Activated T-helper 1 cell treated with anti-CD3 and anti-CD28 coated beads, Interleukin-2, amount 50 U/mL, for 16 hours (primary cell): ENCODE results near the gene NCS1.
"Not testable (repeated sequence)": the region's sequence is repeated elsewhere in the genome, so short reads cannot be mapped to it uniquely, and the experiment has no call there.

ENCODE experiments used
- DNase-seq, 2 donors: peaks; one replicate each; pipeline ENCODE4 v3.0.0-alpha.2; 2020; ENCODE audit warnings: low read depth in 1 of 2, low spot score in 1 of 2

The NCS1 gene

DNA sequence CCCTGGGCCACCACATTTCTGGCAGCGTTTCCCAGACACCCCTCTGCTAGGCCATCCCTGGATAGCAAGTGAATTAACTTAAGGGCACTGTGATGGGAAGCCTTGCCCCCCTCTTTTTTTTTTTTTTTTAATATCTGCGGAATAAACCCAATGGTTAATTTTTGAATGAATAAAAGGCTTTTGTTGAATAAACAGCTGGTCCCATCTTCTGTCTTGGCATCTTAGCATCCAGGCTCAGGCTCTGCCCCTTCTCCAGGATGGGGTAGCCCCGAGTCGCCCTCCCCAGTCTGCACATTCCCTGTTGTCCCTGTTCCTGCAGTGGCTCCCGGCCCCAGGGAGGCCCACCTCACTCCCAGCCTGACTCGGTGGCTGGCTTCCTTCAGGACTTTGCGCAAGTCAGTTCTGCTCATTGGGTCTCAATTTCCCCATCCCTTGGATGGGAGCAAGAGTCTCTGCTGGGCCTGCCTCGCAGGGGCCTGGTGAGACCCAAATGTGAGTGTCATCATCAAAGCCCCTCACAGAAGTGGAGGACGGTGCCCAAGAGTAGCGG lies 64.3 kb downstream of the NCS1 start:
- no peak for DNase-seq

DNA sequence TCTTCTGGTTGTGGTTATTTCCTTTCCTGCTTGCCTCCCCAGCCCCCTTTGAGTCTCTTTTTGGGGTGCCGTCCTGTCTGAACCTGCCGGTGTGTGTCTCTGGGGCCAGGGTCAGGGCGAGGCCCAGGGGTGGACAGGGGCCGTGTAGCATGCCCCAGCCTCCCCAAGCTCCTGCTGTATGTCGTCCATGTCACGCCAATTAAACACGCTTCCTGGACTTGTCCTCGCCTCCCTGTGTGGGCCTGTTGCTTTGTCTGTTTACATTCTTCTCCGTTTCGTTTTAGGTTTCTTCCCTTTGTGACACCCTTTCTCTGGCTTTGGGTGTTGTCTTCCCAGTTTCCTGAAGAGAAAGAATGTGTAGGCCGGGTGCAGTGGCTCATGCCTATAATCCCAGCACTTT lies 64.9 kb downstream of the NCS1 start:
- DNase-seq: no peak

DNA sequence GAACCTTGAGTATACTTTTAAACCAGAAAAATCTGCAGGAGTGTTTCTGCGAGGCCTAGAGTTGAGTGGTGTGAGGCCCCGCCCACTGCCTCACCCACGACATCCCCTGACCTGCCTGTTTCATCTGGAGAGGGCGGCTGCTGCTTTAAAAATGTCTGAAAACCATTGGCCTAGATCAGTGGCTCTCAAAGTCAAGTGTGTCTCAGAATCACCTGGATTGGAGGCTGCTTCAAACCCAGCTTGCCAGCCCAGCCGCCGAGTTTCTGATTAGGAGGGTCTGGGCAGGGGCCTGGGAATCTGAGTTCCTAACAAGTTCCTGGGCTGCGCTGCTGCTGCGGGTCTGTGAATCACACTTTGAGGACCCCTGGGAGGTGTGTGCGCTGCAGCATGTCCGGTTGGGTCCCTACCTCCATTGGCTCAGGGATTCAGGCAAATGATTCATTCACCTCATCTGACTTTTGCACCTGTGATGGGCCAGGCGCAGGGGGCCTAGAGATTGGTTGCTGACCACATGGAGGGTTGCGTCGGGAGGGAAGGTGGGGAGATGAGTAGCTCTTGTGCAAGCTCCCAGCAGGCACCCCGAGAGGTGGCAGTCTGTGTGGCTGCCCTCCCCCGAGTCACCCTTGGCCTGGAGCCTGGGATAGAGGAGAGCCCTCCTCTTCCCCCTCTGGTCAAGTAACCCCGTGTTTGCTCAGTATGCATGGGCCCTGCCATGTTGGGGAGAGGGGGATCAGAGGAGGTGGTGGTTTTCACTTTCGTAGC lies 65.7 kb downstream of the NCS1 start:
- DNase-seq: no peak

DNA sequence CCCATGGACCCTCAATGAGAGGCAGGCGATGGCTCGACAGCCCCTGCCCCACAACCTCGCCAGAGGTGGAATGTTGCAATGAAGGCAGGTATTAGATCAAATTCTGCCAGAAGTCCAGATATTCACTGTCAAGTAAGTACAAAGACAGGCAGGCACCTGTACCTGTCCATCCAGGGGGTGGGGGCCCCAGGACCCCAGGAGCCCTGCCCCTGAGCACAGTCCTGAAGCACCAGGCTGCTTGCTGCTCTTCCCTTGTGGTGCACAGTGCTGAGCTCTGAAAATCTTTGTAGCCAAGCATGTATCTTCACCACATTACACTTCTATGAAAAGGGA lies 67.1 kb downstream of the NCS1 start:
- no peak for DNase-seq

DNA sequence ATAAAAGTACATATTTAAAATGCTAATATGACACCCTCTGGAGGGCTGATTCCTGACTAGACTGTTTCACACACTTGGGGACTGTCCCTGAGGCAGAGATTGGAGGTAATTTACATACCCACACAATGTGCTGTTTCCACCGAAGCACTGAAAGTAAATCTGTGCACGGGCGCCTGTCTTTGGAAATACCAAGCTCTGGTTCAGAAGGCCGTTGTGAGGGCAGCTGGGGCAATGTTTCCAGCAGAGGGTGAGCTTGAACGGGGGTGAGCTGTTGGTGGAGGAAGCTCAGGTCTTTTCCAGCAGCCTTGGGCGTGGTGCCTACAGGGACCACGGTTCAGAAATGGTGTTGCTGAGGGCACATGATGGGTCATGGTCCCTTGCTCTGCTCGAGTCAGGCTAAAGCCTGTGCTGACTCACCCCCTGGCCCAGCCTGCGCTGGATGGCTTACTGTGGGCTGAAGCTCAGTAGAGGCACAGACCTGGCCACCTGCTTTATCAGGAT lies 67.6 kb downstream of the NCS1 start:
- DNase-seq: no peak

DNA sequence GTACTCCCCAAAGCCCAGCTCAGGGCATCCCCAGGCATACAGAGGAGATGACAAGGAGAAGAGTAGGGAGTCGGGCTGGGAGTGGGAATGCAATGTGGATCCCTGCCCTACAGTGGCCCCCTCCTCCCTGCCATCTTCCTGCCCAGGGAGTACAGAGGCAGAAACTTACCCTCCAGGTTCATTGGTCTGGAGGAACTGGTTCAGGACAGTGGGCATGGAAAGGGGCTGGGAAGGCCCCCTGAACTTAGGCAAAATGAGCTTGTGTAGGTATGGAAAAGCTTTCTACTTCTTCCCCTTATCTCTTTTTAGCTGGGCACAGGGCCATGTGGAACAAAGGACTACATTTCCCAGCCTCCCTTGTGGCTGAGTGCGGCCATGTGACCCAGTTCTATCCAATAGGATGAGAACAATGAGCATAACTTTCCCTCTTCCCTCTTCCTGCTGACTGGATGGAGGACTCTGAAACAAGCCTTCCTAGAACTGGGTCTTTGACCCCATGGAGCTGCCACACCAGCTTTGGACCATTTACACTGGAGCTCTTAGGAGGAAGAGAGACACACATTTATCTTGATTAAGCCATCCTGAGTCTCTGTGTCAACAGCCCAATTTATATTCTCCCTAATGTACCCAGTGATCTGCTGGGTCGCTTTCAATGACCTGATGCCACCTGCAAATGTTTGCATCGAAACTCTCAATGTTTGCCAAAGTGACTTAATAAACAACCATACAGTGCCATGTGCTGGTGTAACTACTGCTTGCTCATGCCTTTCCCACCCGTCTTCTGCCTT lies 68.4 kb downstream of the NCS1 start:
- DNase-seq: no peak

DNA sequence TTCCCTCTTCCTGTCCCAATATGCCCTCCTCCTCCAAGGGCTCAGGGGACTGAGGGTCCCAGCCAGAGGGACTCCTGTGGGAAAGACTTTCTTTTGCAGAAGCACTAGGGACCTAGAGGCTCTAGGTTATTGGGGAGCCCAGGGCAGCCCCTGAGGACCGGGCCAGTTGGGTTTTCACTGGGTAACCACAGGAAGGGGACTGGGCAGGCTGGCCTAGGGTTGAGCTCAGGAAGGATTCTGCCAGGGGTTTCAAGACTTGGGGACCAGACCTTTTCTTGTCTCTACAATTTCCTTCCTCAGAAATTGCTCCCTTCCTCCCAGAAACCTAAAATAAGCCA lies 69.0 kb downstream of the NCS1 start:
- no peak for DNase-seq

DNA sequence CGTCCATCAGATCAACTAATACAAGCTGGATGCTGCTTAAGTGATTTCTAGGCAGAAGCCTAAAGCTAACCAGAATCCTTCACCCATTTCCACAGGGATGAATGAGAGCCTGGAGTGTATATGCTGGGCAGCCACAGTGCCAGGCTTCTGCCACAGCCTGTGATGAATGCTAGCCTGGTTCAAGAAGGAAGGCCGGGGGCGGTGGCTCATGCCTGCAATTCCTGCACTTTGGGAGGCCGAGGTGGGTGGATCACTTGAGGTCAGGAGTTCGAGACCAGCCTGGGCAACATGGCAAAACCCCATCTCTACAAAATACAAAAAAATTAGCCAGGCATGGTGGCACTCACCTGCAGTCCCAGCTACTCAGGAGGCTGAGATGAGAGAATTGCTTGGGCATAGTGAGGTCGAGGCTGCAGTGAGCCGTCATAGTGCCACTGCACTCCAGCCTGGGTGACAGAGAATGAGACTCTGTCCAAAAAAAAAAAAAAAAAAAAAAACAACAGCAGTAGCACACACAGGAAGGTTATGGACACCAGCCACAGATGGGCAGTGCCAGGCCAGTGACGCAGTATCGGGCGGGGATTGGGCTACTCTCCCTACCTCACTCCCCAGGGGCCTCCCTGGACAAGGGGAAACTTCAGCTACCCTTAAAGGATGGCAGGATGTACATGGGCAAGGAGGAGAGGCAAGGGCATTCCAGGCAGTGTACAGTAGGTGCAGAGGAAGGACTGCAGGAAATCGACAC lies 70.2 kb downstream of the NCS1 start:
- DNase-seq: no peak

DNA sequence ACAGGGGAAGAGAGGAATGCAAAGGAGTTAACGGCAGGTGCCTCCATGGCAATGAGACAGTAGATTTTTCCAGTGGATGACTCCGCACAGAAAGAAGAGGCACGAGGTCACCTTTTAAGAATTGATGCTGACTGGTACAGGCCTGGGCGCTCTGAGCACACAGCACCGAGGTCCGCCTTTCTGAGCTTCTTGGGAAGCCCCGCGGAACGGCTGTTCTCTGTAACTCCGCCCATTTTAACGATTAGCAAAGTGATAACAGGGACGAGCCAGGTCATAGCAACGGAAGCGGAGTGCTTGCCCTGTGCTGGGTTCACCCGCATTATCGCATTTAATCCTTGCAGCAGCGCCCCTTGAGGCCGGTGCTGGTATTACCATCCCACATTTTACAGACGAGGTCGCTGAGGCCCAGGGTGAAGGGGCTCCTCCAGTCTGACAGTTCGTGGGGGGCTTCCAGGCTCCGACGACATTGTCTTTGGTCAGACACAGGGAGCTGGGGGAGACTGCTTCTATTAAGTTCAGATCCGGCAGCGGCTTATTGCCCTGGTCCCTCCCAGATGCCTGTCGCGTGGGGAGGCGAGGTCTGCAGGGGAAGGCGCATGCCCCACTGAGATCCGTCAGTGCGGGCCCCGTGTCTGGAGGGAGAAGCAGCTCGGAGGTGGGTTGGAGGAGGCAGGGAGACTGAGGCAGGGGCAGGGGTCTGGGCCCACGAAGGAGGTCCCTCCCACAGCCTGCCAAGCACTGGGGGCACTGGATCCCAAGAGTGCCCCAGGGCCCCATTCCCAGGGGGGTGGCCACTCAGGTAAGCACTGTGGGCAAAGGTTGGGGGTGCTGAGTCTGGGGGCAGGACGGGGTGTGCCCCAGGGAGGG lies 71.0 kb downstream of the NCS1 start:
- DNase-seq: peak; percentile 64 to 79

DNA sequence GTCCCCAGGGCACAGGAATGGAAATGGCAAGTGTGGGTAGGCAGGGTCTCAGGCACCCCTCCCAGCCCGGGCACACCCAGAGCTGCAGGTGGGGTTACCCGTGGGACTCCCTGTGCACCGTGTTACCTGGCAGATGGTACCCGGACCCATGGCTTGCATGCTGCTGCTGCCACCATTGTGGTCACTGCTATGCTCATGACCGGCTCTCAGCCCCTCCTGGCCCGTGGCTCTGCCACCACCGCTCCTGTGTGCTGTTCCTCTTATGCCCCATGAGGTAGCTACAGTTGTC lies 71.6 kb downstream of the NCS1 start:
- DNase-seq: no peak

DNA sequence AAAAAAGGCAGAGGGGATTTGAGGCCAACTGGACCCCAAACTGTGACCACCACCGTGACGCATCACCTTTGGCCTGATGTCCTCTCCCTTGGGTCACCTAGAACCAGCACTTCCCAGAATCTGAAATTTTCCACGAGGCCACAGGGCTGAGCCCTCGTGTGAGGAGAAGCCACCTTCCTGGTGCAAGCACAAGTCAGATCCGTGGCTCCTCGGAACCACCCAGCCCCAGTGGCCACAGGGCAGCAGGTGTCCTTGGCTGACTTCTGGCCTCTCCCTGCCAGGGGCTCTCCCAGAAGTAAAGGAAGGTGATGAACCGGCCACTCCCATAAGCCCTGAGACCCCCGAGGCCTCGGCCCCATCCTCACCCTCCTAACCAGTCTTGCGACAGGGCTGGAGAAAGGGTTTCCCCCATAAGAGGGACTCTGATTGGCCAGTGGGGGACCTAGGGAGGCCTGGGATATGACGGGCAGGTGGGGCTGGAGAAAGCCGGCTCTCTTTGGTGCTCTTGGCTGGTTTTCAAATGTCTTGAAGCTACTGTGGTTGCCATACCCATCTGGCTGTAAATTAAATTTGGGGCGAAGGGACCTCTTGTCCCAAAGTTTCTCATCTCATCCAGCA lies 72.5 kb downstream of the NCS1 start:
- no peak for DNase-seq

DNA sequence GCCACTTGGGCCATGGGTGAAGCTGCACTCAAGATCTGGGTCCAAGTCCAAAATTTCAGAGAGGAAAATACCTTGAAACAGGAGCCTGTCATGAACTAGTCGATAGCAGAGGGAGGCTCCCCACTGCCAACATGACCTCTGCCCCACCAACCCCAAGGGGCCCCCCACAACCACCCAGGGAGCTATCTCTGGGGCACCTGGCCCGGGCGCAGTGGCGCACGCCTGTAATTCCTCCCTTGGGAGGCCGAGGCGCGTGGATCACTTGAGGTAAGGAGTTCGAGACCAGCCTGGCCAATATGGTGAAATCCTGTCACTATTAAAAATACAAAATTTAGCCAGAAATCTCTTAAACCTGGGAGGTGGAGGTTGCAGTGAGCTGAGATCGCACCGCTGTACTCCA lies 73.3 kb downstream of the NCS1 start:
- DNase-seq: no peak

DNA sequence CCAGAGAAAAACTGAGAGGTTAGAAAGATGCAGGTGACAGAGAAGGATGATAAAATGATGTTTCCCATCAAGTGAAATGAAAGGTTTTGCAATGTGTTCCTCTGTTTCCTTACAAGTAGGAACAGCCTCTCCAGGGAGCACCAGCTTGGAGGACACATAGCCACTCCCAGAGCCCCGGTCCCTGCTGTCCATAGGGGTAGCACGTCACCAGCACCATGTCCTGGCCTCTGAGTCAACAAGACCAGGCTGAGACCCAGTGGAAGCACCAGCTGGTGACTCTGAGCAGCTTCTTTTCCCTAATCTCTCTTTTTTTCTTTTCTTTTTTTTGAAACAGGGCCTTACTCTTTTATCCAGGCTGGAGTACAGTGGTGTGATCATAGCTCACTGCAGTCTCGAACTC lies 73.9 kb downstream of the NCS1 start:
- no peak for DNase-seq

DNA sequence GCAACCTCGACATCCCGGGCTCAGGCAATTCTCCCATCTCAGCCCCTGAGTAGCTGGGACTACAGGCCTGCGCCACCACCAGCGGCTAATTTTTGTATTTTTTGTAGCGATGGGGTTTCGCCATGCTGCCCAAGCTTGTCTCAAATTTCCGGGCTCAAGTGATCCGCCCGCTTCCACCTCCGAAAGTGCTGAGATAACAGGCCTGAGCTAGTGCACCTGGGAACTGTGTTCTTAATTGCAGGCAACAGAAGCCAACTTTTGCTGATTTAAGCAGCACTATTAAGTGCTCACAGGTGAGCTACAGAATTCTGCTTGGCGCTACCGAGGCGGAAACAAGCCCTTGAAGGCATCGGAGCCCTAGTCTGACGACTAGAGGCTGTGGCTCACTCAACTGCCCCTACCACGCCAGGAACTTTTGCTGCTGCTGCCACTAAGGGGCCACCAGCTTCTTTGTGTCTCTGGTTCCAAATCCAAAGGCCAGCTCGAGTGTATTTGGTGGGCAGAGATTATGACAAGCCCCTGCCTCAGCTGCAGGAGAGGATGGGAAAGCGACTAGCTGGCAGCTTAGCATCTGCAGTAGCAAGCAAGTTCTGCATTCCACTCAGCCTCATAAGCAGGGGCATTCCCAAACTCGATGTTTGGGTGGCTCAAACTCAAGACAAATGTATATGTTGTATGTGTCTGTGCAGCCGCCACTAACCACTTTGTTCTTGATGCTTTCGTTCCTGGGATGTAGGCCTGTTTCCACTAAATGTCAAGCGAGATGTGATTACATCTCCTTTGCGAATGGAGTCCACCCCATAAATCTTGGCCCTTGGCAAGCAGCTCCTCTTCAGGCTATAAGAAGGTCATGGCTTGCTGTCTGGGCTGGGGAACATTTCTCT lies 82.8 kb downstream of the NCS1 start:
- DNase-seq: no peak

DNA sequence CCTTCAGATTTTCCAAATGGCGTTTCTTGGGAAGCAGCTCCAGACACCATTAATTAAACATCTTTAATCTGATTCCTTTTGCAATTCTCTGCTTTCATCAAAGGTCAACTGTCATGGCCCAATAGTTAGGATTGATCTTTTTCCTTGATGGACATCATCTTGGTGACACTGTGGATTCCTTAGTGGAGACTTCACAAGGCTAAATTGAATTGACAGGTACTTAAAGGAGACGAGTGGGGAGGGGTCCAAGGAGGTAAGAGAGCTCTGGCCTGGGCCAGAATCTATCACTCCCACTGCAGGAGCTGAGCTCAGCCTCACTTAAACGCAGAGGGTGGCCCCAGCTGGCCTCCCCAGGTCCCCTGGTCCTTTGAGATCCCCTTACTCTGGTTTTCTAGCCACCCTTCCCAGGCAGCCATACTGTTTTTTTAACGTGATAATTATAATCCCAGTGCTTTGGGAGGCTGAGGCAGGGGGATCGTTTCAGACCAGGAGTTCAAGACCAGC lies 83.5 kb downstream of the NCS1 start:
- no peak for DNase-seq

DNA sequence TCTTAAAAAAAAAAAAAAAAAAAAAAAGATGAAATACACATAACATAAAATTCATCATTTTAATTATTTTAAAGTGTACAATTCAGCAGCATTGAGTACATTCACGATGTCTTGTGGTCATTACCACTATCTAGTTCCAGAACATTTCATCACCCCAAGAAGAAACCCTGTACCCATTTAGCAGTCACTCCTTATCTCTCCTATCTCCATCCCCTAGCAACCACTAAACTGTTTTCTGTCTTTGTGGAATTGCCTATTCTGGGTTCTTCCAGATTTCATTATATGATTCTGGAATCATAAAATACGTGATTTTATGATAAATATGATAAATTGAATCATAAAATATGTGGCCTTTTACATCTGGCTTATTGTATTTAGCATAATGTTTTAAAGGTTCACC lies 84.4 kb downstream of the NCS1 start:
- DNase-seq: no peak

DNA sequence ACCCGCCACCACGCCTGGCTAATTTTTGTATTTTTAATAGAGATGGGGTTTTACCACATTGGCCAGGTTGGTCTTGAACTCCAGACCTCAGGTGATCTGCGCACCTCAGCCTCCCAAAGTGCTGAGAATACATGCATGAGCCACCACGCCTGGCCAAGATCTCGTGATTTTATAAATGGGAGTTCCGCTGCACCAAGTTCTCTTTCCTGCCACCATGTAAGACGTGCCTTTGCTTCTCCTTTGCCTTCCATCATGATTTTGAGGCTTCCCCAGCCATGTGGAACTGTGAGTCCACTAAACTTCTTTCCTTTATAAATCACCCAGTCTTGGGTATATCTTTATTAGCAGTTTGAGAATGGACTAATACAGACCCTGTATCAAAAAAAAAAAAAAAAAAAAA lies 85.9 kb downstream of the NCS1 start:
- not testable (repeated sequence) for DNase-seq

DNA sequence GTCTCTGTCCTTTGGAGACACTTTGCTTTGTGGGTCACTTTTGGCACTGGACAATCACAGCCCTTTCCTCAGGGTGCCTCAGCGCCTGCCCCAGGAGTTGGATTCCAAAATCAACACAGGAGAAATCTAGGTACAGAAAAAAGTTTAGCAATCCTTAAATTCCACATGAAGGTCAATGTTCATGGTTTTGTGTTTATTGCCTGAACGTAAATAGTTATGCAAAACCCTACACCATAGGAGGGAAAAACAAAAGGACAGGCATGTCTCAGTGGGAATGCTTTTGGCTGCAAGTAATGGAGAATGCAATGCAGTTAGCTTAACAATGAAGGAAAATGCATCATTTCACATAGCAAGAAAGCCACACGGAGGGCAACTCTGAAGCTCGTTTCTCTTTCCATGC lies 86.8 kb downstream of the NCS1 start:
- DNase-seq: no peak
